MG63 (cell line): ENCODE results near the gene SUMO2. TPM values are rescaled to one million over a fixed set of nuclear protein-coding genes. Genes with fewer than 3 reads are reported as not detected.
"Not testable (repeated sequence)": the region's sequence is repeated elsewhere in the genome, so short reads cannot be mapped to it uniquely, and the experiment has no call there.

ENCODE experiments used
- DNase-seq: peaks from one replicate; pipeline ENCODE4 v3.0.0-alpha.2; 2020
- H3K27me3 ChIP-seq: fragments of 250-450 bp; sonication (Bioruptor Pico); 2 replicates; pipeline ENCODE4 v1.5.1; 2020; ENCODE audit warnings: mild to moderate bottlenecking, moderate library complexity
- H3K36me3 ChIP-seq: fragments of 250-450 bp; sonication (Bioruptor Pico); 2 replicates; pipeline ENCODE4 v1.5.1; 2020; ENCODE audit warnings: mild to moderate bottlenecking, moderate library complexity
- H3K4me3 ChIP-seq: fragments of 250-450 bp; sonication (Bioruptor Pico); 2 replicates; pipeline ENCODE4 v1.5.1; 2020; ENCODE audit warnings: mild to moderate bottlenecking, moderate library complexity
- H3K9me3 ChIP-seq: fragments of 250-450 bp; sonication (Bioruptor Pico); 2 replicates; pipeline ENCODE4 v1.5.1; 2020; ENCODE audit warnings: mild to moderate bottlenecking, moderate library complexity
- total RNA-seq: library from RNA; depleted of rRNA; stranded (reverse); fragments of >200 nt; shearing (Covaris generic); gene quantifications from 2 replicates; pipeline ENCODE4 v1.2.3, GENCODE V29; 2014; ENCODE audit warnings: low replicate concordance

SUMO2 gene
- total RNA-seq, 1 experiment from 2014 or later = 181 TPM

- Histone ChIP-seq H3K36me3 (peaks cover 40% of the 10 kb centered on the region), H3K9me3 (no peaks in the 10 kb centered on the region), H3K27me3 (no peaks in the 10 kb centered on the region), H3K4me3 (no peak overlapping the region)
- no peak for DNase-seq
These were observed 27.6 kb downstream of the SUMO2 start for GRCh38 chr17:75155191-75155601.

DNA sequence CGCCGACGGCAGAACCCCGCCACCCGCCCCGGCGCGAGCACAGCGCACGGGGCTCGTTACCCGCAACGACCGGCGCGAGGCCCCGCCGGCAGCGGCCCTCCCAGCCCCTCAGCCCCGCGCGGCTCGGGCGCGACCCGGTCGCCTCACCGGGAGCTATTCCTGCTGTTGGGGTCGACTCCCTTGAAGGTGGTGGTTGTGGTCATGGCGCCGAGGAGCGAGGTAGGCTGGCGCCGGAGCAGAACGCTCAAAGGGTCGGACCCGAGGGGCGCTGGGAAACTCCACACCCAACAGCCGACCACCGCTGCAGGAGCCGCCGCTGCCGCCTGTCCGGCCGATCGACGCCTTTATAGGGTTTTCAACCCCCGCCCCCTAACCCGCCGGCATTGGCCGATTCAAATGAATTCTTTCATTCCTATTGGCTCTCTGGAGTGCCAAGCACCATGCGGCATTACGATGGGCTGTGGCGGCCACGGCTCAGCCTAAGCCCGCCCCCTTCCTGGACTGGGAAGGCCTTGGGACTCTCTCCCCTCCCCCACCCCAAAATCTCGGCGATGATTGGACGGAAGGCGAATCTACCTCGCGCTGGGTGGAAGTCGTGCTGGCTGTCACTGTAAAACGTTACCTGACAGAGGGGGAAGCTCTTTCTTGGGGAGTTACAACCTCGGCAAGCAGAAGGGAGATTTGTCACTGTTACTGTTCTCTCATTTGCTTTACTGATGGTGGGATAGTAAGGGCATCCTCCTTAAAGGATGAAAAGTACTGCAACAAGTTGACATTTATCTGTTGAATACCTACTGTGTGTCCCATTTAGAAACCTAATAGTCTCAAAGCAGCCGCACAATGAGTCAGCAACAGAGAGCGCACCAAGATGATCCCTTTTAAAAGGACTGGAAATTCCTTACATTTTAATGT, 28.3 kb downstream of the SUMO2 start, which contains the start of gene JPT1:
Gene JPT1, minus strand, starts transcription at position 318 of the 912 bp plus-strand sequence. Its CDS starts 115 bp downstream, at position 203.
- DNase-seq = peak; percentile 99
- Histone ChIP-seq H3K36me3 (peaks cover 39% of the 10 kb centered on the region), H3K9me3 (no peaks in the 10 kb centered on the region), H3K27me3 (no peaks in the 10 kb centered on the region), H3K4me3 (peak within 1 kb of the TSS; percentile 94)

GRCh38 chr17:75153780-75154194, 29.0 kb downstream of the SUMO2 start:
- H3K4me3 ChIP-seq = peak overlapping the region; percentile 94
- no peaks in the 10 kb centered on the region for H3K9me3 ChIP-seq
- no peaks in the 10 kb centered on the region for H3K27me3 ChIP-seq
- H3K36me3 ChIP-seq = peaks cover 41% of the 10 kb centered on the region
- peak; percentile 19 for DNase-seq

- no peaks in the 10 kb centered on the region for H3K9me3 ChIP-seq
- no peaks in the 10 kb centered on the region for H3K27me3 ChIP-seq
- H3K36me3 ChIP-seq = peaks cover 42% of the 10 kb centered on the region
- H3K4me3 ChIP-seq = peak overlapping the region; percentile 94
- DNase-seq = peak; percentile 56
These were observed 29.6 kb downstream of the SUMO2 start for GRCh38 chr17:75152922-75153779.

DNA sequence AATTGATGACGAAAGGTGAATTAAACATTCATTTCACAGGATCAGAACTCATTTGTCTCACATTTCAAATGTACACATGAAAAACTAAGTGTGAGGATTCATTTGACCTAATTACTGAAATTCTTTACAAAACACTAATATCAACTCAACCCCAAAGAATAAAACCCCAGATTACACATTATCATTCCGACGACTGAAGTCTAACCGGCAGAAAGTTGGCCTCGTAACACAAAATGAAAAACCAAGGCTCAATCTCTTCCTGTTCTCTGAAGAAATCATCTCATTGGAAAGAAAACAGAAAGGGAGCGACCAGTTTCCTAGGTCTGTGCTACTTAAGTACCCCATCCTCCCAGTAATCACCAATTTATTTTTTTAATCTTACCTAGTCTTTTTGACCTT, 30.2 kb downstream of the SUMO2 start:
- peak overlapping the region; percentile 94 for H3K4me3 ChIP-seq
- H3K9me3 ChIP-seq = no peaks in the 10 kb centered on the region
- H3K27me3 ChIP-seq = no peaks in the 10 kb centered on the region
- no peak for DNase-seq
- H3K36me3 ChIP-seq = peaks cover 43% of the 10 kb centered on the region

GRCh38 chr17:75151930-75152329, 30.8 kb downstream of the SUMO2 start:
- DNase-seq = no peak
- peaks cover 43% of the 10 kb centered on the region for H3K36me3 ChIP-seq
- no peaks in the 10 kb centered on the region for H3K27me3 ChIP-seq
- peak overlapping the region; percentile 94 for H3K4me3 ChIP-seq
- no peaks in the 10 kb centered on the region for H3K9me3 ChIP-seq

DNA sequence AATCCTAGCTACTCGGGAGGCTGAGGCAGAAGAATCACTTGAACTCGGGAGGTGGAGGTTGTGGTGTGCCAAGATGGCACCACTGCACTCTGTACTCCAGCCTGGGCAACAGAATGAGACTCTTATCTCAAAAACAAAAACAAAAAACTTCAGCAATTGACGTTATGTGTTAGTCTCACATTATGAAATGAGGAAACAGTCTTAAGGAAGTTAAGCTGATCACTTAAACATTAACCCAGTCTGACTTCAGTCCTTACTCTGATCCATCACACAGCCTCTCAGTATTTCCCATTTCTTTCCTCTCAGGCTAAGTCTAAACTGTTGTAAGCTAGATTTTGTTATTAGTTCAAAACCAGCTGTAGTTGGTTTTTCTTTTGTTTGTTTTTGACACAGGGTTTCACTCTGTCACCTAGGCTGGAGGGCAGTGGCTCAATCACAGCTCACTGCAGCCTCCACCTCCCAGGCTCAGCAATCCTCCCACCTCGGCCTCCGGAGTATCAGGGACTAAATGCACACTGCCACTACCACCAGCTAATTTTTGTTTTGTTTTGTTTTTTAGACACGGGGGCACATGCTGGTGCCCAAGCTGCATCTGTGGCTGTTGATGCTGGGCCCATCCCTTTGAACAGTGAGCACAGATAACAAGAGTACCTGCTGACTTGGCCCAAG, 34.7 kb downstream of the SUMO2 start:
- DNase-seq = no peak
- Histone ChIP-seq H3K4me3 (no peak overlapping the region), H3K27me3 (no peaks in the 10 kb centered on the region), H3K9me3 (no peaks in the 10 kb centered on the region), H3K36me3 (peaks cover 76% of the 10 kb centered on the region)

DNA sequence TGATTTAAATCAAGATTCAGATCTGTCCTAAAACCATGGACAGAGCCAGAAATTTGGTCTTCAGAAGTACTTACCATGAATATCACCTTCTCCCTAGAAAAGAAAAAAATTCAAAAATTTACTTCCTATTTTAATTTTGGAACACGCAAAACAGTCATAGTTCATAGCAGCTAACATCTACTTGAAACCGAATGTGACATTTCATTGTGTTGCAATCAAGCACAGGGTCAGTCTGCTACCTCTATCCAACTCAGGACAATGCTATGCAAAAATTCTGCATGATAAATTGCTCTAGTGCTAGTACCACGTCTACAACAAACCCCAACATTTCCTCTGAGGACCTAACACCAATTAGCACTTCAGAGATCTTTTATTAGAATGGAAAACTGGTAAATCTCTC, 36.2 kb downstream of the SUMO2 start:
- H3K27me3 ChIP-seq = no peaks in the 10 kb centered on the region
- peaks cover 82% of the 10 kb centered on the region for H3K36me3 ChIP-seq
- H3K4me3 ChIP-seq = no peak overlapping the region
- DNase-seq = no peak
- no peaks in the 10 kb centered on the region for H3K9me3 ChIP-seq

GRCh38 chr17:75144816-75145512, 37.8 kb downstream of the SUMO2 start:
- DNase-seq = no peak

DNA sequence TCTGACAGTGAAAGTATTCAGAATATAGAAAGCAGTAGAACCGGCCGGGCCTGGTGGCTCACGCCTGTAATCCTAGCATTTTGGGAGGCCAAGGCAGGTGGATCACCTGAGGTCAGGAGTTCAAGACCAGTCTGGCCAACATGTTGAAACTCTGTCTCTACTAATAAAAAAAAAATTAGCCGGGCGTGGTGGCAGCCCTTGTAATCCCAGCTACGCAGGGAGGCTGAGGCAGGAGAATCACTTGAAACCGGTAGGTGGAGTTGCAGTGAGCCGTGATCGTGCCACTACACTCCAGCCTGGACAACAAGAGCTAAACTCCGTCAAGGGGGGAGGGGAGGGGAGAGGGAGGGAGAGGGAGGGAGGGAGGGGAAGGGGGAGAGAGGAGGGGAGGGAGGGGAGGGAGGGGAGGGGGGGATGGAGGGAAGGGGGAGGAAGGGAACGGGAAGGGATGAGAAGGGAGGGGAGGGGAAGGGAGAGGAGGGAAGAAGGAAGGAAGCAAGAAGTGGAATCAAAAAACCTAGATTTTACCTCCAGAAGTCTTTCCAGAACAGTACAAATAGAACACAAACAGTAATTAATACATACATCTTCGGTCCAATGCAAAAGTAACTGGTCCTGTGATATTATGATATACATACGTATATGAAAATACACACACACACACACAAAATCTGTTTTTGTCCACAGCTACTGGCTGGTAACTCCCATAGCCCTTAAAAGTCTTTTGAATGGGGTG, 40.4 kb downstream of the SUMO2 start:
- H3K27me3 ChIP-seq = no peaks in the 10 kb centered on the region
- DNase-seq = no peak
- peaks cover 91% of the 10 kb centered on the region for H3K36me3 ChIP-seq
- H3K9me3 ChIP-seq = no peaks in the 10 kb centered on the region
- no peak overlapping the region for H3K4me3 ChIP-seq

More at GRCh38 chr17:75144816-75145512, 37.8 kb downstream of the SUMO2 start:
- peaks cover 91% of the 10 kb centered on the region for H3K36me3 ChIP-seq
- H3K4me3 ChIP-seq = no peak overlapping the region
- no peaks in the 10 kb centered on the region for H3K9me3 ChIP-seq
- no peaks in the 10 kb centered on the region for H3K27me3 ChIP-seq

GRCh38 chr17:75138519-75138918, 44.2 kb downstream of the SUMO2 start:
- Histone ChIP-seq H3K36me3 (peaks cover 77% of the 10 kb centered on the region), H3K4me3 (no peak overlapping the region), H3K9me3 (no peaks in the 10 kb centered on the region), H3K27me3 (no peaks in the 10 kb centered on the region)
- no peak for DNase-seq

DNA sequence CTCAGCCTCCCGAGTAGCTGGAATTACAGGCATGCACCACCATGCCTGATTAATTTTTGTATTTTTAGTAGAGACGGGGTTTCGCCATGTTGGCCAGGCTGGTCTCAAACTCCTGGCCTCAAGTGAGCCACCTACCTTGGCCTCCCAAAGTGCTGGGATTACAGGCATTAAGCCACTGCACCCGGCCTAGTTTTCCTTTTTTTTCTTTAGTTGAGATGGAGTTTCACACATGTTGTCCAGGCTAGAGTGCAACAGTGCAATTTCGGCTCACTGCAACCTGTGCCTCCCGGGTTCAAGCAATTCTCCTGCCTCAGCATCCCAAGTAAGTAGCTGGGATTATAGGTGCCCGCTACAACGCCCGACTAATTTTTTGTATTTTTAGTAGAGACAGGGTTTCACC, 45.0 kb downstream of the SUMO2 start:
- peaks cover 69% of the 10 kb centered on the region for H3K36me3 ChIP-seq
- not testable (repeated sequence) for H3K9me3 ChIP-seq, H3K27me3 ChIP-seq, DNase-seq, H3K4me3 ChIP-seq

DNA sequence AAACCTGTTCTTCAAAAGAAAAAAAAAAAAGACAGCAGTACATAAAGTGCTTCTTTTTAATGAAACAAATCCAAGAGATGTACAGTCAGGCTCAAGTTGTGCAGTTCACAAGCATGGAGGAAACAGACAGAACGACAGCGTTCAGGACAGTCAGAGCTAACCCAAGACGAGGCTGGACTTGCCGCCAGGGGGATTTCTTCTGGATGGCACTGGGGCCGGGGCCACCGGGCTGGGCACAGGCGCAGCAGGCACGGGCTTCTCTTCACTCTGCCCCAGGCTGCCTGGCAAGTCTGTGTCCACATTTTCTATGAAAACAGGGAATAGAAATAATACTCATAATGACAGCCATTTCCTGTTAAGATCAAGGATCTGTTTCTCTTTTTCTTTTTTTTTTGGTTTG, 46.8 kb downstream of the SUMO2 start:
- no peak for DNase-seq

DNA sequence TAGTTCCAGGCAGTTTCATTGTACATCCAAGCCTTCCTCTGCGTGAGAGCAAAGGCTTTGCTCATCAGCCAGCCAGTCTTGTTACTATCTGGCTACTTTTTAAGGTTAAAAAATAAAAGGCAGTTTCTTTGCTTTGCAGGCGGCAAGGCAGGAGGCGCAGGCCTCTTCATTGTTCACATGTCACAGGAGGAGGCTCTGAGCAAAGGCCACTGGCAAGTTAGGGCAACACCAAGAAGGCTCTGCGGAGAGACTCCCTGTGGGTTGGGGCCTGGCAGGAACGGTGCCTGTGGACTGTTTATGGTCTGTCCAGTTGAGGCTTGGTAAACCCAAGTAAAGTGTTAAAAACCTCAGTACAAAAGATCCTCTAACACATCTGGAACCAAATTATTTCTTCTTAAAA, 47.3 kb downstream of the SUMO2 start:
- peaks cover 60% of the 10 kb centered on the region for H3K36me3 ChIP-seq
- no peak for DNase-seq
- no peak overlapping the region for H3K4me3 ChIP-seq
- H3K9me3 ChIP-seq = no peaks in the 10 kb centered on the region
- H3K27me3 ChIP-seq = no peaks in the 10 kb centered on the region

More for the DNA sequence above, 46.8 kb downstream of the SUMO2 start:
- no peaks in the 10 kb centered on the region for H3K9me3 ChIP-seq
- H3K36me3 ChIP-seq = peaks cover 61% of the 10 kb centered on the region
- no peak overlapping the region for H3K4me3 ChIP-seq
- no peaks in the 10 kb centered on the region for H3K27me3 ChIP-seq

DNA sequence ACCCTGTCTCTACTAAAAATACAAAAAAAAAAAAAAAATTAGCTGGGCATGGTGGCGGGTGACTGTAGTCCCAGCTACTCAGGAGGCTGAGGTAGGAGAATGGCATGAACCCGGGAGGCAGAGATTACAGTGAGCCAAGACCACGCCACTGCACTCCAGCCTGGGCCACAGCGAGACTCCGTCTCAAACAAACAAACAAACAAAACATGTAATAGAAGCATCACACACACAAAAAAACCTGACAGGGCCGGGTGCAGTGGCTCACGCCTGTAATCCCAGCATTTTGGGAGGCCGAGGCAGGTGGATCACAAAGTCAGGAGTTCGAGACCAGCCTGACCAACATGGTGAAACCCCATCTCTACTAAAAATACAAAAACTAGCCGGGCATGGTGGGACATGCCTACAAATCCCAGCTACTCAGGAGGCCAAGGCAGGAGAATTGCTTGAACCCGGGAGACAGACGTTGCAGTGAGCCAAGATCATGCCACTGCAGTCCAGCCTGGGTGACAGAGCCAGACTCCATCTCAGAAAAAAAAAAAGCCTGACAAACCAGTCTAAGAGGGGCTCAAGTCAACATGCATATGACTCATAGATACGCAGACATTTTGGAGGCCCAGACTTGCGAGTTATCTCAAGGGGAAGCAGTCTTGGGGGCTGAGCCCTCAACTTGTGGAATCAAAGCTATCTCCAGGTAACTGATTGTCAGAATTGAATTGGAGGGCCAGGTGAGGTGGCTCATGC, 49.0 kb downstream of the SUMO2 start:
- H3K4me3 ChIP-seq, H3K27me3 ChIP-seq, H3K9me3 ChIP-seq, DNase-seq: not testable (repeated sequence)
- peaks cover 62% of the 10 kb centered on the region for H3K36me3 ChIP-seq
